Measurements from ENCODE around the gene POU3F3. TPM values are rescaled to one million over a fixed set of nuclear protein-coding genes. Genes with fewer than 3 reads are reported as not detected.

The POU3F3 gene
- polyA plus RNA-seq, 12 donors = 0.09 to 5.6 (median 0.48) TPM; not detected in 1

DNA sequence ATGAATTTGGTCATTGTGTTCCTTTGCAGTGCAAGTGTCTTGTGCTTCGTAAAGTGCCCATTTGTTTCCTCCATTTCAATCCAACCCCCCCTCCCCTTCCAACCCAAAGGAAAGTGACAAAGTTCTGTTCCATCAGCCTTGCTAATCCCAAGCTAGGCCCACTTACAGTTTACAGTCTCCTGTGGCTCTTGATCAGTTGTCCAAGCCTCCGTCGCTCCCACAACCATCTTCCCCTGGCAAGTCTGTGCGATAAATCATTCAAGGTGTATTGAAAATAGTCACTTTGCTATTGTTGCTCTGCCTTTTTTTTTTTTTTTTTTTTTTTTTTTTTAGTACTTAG lies 6.5 kb downstream of the POU3F3 start:
- DNase-seq = no peak

DNA sequence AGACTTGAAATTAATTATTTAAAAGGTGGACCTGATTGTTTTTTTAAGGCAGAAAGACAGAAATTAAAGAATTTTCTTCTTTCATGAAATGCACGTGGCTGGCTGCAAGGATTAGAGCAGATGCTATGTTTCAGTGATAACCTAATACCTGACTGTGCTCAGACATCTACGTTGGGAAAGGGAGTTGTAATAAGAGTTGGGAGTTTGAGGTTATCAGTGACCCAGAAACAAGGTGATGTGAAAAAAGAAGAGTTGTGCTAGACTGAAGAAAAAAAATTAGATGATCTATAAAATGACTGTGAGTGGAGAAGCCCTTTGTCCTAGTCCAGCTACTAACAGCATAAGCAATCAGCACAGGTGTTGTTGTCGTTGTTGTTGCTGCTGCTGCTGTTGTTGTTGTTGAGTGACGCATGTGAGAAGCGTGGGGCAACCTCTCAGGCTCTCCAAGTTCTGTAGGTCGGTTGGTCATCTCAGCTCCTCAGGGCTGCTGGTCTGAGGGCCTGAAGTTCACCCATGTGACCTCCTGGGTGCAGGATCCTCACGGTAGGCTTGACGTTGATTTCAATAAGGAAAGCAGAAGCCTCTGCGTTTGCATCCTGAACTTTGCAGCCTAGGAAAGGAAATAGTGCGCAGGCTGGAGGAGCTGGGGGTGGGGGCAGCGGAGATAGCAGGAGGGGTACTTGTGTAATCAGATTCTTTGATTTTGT lies 7.6 kb downstream of the POU3F3 start:
- no peak for DNase-seq

DNA sequence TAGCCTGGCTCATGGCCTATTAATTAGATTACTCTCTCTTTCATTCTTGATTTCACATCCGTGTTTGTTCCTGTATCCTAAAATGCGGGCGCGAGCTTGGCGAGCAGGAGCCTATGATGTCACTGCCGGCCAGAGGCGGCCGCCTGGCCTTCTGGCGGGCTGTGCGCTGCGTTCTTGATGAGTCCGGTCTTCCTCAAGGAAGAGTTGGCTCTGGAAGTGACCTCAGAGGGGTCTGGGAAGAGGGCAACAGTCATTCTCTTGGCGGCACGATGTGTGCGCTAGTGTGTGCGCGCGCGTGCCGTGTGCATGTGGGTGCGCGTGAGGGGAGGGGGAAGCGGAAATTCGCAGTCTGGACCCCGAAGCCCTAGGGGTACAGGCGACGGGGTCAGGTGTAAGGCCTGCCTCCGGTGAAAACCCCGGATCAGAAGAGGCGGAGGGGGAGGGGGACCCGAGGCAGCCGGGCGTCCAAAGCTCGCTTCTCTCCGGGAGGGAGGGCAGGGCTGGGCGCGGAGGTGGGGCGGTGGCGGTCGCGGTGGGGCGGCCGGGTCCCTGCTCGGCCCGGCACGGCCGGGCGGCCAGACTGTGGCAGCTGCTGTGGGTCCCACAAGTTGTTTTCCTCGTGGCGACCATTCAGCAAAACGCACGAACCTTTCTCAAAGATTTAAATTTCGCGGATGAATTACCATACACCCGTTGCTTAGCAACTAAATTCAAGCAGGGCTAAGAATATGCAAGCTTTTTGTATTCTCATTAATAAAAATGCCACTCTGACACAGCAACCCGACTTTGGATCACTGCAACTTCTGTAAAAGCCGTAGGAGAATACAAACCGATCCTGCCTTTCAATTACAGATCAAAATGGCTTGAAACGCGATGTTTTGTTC lies 8.4 kb downstream of the POU3F3 start:
- no peak for DNase-seq

DNA sequence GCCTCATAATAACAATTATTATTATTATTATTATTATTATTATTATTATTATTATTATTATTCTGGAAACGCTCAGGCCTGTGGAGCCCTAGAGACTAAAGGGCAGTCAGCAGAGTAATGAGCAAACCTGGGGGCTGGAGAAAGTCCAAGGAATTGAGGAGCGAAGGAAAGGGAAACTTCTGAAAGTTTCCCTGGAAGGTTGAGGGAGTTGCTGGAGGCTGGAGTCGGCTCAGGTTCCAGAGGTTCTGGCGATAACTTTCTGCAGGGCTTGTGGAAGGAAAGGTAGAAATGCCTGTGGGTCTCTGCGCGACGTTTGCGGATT lies 9.2 kb downstream of the POU3F3 start:
- DNase-seq = no peak

DNA sequence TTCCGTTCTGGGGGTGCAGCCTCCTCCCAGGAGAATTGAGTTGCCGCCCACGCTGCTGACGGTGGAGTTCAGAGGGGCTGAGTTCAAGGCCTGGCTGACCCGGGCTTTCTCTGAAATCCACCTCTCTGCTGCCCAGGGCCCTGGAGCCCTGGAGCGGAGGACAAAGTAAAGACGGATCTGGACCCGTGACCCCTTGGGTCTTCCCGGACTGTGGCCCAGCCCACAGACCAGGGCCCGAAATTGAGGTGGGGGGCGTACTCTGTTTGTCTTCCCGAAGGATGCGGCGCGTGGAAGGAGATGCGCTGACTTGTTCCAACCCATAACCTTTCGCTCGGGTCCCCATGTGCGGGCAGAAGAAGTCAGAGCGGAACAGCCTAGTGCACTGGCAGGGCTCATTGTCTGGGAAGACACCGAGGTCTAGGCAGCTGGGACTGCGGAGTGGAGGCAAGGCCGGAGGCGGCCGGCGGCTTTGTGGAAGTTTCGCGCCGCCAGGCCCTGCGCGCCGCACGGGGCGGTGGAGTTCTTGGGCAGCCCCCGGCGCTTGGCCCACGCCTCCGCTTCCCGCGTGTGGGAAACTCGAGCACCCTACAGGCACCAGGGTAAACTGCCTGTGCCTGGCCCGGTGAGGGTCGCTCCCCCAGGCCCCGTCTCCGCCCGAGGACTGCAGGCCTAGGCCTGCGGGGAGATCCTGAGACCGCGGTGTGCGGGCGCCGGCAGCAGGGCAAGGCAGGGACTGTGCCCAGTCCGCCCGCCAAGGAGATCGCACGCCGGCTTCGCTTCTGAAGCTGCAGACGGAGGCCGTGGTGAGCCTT lies 9.8 kb downstream of the POU3F3 start:
- DNase-seq = no peak

DNA sequence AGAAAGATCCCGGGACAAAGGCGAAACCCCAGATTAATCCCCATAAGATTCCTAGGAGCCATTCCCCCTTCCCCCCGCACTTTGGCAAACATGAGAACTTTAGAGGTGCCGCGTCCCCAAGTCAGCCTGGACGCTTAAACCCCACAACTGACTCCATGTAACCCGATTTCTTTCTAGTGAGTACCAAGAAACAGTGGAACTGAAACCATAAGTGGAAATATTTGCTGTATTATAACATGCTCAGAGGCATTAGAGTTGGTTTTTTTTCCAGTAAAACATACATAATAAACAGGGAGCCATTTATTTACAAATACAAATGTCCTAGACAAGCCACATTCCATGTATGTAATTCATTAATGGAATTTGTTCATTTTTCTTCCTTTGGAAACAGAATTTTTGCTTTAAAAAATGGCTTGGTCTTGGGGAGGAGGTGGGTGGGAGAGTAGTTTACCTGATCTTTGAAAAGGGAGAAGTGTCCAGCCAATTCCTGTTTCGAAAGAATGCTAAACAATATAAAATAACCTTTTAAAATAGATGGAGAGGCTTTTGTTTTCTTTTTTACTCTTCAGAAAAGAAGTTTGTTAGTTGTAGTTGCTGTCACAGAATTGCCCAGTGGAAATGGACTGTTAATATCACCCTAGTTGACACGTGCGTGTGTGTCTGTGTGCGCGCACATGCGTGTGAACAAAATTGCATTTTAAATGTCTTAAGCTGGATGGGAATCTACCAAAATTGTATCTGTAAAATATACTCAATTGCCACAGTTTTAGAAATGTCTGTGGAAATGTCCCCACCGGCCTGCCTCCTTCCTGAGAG lies 10.6 kb downstream of the POU3F3 start:
- no peak for DNase-seq

DNA sequence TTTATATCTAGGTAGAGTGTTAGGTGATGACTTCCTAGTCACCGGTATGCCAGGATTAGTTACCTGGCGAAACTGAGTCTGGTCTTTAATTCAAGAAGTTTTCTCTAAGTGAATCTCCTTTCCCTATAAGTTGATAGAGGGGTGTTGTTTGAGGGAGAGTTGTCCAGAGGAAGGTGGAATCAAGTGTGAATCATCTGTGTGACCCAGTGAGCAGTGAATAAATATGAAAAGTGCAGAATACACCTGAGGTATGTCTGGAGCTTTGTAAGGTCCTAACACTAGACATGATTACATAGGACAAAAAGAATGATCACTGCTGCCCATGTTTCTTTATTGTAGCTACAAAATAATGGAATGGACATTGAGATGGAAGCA lies 11.2 kb downstream of the POU3F3 start:
- no peak for DNase-seq

DNA sequence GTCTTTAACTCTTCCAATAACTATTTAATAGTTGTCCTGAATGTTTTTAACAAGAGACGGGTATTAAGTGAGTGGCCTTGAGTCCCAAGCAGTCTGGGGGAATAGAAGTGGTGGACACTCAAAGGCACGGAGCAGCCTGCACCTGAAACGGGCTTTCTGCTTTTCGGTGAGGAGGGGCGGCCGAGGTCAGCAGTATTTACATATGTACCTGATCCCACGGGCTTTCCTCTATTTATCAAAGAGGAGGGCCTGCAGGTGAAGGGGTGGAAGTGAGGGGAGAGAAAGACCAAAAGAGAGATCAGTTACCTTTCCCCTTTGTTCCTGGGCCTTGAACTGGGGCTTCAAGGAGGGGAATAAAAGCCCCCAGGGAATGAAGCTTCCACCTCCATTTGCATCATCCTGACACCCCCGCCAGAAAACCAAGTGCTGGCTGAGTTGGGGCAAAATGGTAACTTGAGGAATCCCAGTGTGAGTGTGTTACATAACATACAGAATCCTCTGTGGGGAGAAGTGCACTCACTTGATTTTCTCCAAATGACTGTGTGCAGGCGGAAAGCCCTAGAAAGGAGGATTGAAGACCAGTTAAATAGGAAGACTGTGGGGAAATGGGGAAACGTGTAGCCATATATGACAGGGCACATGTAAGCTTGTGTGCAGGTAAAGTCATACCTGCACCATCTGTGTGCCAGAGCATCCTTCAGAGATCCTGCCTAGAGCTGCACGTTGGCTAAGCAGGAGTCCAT lies 12.4 kb downstream of the POU3F3 start:
- DNase-seq = no peak

DNA sequence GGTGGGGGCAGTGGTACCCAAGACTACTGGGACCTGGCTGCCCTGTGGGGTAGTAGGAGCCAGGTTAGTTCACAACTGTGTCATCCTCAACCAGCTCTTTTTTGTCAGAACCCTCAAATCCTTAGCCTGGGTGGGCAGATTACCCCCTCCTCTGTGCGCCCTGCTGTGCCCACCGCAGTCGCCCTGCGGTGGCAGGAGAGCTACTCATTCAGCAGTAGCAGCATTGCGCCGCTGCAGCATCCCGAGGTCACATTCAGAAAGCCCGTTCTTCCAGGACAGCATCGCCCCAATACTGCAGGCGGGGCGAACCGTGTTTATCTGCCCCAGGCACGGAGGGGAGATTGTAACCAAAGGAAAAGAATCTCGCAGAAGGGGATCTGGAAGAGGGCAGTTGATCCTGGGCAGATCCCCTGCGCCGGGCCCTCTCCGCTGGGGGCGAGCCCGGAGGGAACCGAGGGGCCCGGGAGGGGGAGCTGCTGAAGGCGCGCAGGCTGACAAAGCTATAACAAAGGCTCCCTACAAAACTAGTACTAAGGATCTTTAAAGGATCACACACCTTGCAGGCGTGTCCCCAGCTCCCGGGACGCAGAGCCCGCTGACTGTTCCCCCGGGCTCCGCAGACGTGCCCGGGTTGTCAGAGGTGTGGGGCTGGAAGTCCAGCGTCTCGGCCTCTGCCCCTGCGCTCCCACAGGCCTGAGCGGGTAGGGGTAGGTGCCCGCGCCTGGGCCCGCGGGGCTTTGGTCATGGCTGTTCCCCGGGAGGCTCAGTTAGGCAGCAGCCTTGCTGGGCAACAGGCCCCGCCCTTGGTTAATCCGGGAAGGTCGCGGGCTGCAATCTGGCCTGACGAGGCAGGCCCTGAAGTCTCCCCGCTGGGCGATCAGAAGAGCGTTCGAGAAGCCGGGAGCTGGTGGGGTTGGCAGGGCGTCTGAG lies 13.2 kb downstream of the POU3F3 start:
- DNase-seq = no peak

DNA sequence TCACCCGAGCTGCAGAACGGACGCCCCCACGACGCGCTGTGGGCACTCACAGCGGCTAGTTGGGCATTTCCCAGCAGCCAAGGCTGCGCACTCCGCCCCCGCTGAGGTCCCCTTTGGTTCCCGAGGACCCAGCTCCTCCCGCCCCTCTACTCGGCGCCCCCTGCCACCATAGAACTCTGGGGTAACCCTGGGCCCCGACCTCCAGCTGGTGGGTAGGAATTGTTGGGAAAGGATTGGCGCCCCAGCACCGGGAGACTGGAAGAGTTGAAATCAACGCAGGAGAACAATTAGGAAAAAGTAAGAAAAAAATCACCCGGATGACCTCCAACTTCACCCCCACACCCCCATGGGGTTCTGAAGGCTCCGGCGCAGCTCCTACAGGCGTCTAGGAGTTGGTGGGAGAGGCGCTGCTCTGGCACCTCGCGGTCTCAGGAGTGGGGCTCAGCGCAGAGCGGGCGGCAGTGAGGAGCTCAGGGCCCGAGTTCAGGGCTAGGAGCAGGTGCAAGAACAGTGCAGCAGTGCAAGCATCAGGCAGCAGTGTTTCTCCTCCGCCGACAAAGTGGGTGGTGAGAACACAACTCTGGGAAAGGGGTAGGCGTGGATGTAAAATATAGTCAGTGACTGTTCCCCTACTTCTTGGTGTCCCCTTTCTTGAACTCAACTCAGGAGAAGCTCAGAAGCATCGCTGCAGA lies 14.0 kb downstream of the POU3F3 start:
- DNase-seq = no peak

DNA sequence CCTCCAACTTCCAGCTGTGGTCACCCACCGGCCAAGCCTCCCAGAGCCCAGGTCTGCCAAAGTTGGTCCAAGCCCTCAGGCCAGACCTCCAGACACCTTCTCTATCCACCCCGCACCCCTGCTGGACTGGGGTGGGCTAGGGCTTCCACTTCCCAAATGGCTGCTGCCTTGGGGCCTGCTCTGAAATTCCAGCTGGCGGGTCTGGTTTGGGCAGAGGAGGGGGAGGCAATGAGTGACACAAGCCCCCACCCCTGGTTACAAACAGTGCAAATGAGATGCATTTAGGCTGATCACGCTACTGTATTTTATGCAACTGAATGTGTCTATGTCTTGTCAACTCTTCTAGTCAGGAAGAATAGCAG lies 14.6 kb downstream of the POU3F3 start:
- DNase-seq = no peak

DNA sequence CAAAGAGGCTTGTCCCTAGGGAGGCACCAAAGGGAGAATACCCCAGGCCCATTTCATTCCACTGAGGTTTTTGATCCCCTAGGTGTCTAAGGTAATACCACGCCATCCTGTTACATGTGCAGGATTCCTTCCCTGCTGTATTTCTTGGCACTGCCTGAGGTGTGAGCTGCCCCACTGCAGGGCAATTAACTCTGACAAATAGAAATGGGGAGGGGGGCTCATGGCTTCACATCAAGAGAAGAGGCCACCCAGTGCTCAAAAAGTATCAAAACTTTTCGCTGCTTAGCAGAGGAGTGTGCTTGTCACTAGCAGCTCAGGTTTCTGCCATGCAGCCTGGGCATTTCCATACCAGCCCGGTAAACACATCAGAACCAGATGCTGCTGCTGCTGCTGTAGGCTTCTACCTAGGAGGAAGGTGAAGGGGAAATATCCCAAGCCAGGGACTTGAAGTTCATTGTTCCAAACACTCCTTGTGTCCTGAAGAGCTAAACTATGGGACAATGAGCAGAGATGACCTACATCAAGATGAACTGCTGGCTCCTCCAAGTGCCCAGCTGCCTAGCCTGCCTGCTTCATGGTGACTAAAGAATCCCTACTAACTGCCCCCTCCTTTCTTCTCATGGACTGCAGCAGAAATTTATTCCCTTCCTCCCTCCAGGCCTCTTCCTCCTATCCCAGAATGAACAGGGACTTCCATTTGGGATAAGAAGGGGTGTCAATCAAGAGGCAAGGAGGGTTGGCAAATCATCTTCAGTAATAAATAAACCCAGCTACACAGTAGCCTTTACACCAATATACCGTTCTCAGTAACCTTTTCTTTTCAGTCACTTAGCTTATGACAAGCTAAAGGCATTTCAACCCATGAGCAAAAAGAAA lies 16.4 kb downstream of the POU3F3 start:
- no peak for DNase-seq

DNA sequence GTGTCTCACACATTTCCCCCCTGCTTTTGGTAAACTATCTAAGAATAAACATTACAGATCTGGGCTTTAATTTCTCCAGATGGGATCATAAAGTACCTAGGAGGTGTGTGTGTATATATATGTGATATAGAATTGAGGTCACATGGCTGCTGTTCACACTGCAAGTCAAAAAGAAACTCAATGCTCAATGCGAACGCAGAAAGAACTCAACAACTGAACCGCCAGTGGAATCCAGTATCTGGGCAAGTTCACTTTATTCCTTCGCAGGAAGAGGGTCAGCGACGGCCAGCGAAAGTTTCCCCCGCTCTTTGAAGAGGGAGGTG lies 17.7 kb downstream of the POU3F3 start:
- no peak for DNase-seq

DNA sequence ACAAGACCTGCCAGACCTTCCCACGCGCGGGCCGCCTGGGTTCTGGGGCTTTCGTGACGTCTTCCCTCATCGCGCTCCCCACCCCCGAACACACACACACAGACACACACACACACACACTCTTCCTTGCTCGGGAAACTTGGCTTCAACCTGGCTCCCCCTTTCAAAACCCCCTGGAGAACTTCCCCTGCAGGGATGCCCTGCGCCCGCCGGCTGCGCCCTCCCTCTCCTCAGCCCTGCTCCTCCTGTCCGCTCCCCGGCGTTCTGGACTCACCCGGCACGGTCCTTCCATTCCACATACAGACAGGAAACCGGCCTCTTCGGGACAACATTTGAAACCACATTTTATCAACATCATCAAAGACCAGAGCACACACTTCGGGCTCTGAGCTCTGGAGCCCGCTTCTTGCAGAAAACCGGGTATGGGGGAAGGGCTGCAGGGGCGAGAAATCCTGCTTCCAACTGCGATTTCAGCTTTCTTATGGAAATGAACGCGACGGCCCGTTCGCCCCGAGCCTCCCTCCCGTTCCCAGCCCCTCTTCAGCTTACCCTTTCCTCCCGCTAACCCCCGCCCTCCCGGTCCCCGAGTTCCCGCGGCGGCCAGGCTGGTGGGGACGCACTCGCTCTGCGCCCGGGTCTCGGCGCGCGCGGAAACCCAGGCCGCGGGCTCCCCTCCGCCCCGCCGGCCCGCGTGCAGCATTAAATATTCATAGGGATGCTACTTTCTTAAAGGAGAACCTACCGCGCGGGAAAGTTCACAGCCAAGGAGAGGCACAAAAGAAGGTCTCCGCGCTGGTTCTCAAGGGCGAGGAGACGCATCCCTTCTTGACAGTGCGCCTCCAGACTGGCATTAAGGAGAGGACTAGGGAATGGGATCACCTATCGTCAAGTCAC lies 18.3 kb downstream of the POU3F3 start:
- DNase-seq = no peak

DNA sequence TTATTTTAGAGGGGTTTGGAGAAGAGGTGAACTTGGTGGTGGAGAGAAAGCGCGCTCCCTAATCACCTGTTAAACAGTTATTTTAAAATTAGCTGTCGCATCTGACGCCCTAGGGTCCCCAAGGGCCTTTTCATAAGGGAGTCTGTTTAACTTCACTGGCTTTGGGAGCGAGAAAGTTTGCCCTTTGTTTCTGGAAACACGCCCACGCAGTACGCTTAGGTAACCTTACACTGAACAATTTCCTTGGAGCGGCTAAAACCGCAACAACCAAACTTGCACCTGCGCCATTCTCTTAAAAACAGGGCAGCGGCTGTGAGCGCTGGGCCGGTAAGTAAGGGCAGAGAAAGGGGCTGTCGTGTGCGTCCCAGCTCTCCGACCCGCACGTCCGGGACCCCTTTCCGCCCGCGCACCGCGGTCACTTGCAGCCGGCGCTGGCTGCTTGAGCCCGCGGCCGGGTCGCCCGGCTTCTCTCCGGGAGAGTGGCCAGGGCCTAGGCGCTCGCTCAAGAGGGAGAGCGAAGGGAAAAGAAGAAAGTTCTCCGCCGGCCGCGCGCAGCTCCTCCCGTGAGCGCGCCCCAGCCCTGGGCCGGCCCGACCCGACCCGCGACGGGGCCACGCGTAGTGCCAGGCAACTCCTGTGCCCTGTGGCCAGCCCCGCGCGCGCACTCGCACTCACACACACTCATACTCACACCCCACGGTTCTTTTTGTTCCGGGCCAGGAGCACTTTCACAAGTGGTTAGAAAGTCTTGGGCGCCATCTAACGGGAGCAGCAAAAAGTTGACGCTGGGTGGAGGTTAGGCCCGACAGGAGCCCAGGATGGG lies 19.2 kb downstream of the POU3F3 start:
- peak; percentile 64 for DNase-seq

DNA sequence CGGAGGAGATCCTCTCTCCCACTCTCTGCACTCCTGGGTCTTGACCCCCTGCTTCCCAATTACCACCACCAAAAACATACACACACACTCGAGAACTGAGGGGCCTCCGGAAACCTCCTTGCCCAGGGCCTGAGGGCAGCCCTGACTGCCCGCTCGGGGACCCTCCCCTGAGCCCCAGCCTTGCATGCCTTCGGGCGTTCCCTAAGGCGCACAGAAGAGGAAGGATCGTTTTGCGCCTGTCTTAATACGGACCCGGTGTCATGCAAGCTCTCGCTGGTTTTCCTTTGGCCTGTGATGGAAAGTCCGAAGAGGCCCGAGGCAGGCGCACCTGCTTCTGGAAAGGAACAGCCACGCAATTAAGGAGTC lies 19.8 kb downstream of the POU3F3 start:
- no peak for DNase-seq

DNA sequence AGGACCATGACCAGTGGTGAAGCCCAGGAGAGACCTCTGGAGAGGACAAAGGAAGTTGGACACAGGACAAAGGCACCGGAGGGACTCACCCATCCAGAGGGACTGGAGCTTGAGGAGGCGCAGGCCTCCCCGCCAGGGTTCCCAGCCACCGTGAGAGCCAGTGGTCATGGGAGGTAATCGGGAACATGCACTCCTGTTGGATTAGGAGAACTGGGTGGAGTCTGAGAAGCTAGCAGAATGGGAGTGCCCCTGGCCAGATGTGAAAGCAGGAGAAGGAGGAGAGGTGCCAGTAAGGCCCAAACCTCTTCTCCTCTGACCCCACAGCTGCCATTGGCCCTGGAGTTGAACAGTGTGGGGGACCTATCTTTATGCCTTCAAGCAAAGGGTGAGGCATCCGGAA lies 20.3 kb downstream of the POU3F3 start:
- no peak for DNase-seq
